HAP-1 (cell line): Measurements from ENCODE around the gene TTC17.
"Not testable (repeated sequence)": the region's sequence is repeated elsewhere in the genome, so short reads cannot be mapped to it uniquely, and the experiment has no call there.

Experiments used
- DNase-seq, 2 experiments: peaks; one replicate each; pipeline ENCODE4 v3.0.0-alpha.2; 2016 to 2020; ENCODE audit warnings: low spot score in 2 of 2
- H3K27me3 ChIP-seq: fragments of 250-450 bp; sonication (Bioruptor Pico); 2 replicates; pipeline ENCODE4 v1.5.1; 2020; ENCODE audit warnings: low read depth, mild to moderate bottlenecking, moderate library complexity
- H3K36me3 ChIP-seq: fragments of 250-450 bp; sonication (Bioruptor Pico); replicated peaks from 2 replicates; pipeline ENCODE4 v1.5.1; 2020; ENCODE audit warnings: mild to moderate bottlenecking
- H3K4me1 ChIP-seq: fragments of 250-450 bp; sonication (Bioruptor Pico); 2 replicates; pipeline ENCODE4 v1.5.1; 2020; ENCODE audit warnings: mild to moderate bottlenecking
- H3K4me3 ChIP-seq: fragments of 250-450 bp; sonication (Bioruptor Pico); 2 replicates; pipeline ENCODE4 v1.5.1; 2020; ENCODE audit warnings: mild to moderate bottlenecking, moderate library complexity
- H3K9me3 ChIP-seq: fragments of 250-450 bp; sonication (Bioruptor Pico); 2 replicates; pipeline ENCODE4 v1.5.1; 2020; ENCODE audit warnings: mild to moderate bottlenecking, moderate library complexity
- in situ Hi-C: fragments of 300-500 bp; cut with MboI; formaldehyde crosslinking; loops from 3 replicates; pipeline ENCODE4 v1.14.3; 2020; ENCODE audit warnings: low sequenced_read_pairs, inconsistent platforms, mixed read lengths

The TTC17 gene, protein sequence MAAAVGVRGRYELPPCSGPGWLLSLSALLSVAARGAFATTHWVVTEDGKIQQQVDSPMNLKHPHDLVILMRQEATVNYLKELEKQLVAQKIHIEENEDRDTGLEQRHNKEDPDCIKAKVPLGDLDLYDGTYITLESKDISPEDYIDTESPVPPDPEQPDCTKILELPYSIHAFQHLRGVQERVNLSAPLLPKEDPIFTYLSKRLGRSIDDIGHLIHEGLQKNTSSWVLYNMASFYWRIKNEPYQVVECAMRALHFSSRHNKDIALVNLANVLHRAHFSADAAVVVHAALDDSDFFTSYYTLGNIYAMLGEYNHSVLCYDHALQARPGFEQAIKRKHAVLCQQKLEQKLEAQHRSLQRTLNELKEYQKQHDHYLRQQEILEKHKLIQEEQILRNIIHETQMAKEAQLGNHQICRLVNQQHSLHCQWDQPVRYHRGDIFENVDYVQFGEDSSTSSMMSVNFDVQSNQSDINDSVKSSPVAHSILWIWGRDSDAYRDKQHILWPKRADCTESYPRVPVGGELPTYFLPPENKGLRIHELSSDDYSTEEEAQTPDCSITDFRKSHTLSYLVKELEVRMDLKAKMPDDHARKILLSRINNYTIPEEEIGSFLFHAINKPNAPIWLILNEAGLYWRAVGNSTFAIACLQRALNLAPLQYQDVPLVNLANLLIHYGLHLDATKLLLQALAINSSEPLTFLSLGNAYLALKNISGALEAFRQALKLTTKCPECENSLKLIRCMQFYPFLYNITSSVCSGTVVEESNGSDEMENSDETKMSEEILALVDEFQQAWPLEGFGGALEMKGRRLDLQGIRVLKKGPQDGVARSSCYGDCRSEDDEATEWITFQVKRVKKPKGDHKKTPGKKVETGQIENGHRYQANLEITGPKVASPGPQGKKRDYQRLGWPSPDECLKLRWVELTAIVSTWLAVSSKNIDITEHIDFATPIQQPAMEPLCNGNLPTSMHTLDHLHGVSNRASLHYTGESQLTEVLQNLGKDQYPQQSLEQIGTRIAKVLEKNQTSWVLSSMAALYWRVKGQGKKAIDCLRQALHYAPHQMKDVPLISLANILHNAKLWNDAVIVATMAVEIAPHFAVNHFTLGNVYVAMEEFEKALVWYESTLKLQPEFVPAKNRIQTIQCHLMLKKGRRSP

DNA sequence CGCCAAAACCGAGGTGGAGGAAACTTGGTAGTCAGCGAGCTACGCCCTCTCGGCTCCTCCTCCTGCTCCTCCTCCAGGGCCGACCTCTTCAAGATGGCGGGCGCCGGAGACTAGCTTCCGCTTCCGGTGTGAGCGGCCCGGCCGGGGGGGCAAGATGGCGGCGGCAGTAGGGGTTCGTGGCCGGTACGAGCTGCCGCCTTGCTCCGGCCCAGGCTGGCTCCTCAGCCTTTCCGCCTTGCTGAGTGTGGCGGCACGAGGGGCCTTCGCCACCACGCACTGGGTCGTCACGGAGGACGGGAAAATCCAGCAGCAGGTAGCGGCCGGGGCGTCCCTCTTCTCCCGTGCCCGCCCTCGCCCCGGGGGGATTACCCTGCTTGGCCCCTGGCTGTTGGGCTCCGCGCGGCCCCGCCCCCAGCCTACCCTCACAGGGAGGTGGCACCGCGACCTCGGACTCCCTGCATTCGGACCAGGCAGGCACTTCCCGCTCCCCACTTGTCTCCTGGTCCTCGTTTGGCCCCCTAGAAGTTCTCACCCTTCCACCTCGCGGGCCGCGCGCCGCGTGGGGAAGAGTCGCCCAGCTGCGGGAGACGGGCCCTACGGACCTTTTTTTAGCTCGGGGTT is at the start of gene TTC17:
Gene TTC17, plus strand, starts transcription at position 120 of the 621 bp plus-strand sequence. Its CDS starts 35 bp downstream, at position 155.
- in situ Hi-C loops: no loop called here
- Histone ChIP-seq H3K27me3 (no peaks in the 10 kb centered on the region), H3K4me1 (peaks cover 11% of the 10 kb centered on the region), H3K36me3 (no peaks in the 10 kb centered on the region), H3K4me3 (peak within 1 kb of the TSS; percentile 99), H3K9me3 (no peaks in the 10 kb centered on the region)
- peak; percentile 91 to 96 for DNase-seq

DNA sequence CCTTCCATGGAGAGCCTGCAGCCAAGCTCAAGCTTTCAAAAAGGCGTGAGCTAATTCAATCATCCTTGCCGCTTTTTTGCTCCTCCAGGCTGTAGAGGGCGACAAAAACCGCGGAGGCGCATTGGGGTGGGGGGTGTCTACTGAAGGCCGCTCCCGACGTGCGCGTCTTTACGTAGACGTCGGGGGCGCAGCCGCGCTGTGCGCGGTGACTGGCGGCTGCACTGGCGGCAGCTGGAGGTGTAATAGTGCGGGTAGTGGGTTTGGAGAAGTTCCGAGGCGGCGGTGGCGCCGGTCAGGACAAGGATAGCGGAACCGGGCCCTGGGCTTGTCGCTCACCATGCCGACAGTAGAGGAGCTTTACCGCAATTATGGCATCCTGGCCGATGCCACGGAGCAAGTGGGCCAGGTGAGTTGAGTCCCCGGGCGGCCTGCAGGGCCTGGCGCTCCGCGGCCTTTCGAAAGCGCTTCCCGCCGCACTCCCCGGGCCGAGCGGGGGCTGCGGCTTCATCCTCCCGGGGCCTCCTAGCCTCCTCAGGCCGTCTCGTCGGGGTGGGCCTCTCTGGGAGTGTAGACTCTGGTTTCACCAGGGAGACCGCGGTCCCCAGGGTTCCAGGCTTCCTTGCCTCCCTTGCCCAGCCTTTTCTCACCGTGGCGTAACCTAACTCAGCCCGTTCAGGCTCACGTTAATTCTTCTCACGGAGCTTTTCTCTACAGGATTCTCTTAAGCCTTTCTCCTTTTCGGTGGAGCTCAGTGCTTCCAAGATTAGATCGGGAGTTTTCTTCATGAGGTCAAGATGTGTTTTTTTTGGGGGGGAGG is 46.7 kb upstream of the TTC17 start, which contains the start of gene API5:
Gene API5, plus strand, starts transcription at position 206 of the 817 bp plus-strand sequence. Its CDS starts 132 bp downstream, at position 338.
- Histone ChIP-seq H3K9me3 (no peaks in the 10 kb centered on the region), H3K27me3 (no peaks in the 10 kb centered on the region), H3K4me1 (peaks cover 13% of the 10 kb centered on the region), H3K36me3 (no peaks in the 10 kb centered on the region), H3K4me3 (peak within 1 kb of the TSS; percentile 90)
- DNase-seq: peak; percentile 95 to 96
- in situ Hi-C loops: no loop called here

DNA sequence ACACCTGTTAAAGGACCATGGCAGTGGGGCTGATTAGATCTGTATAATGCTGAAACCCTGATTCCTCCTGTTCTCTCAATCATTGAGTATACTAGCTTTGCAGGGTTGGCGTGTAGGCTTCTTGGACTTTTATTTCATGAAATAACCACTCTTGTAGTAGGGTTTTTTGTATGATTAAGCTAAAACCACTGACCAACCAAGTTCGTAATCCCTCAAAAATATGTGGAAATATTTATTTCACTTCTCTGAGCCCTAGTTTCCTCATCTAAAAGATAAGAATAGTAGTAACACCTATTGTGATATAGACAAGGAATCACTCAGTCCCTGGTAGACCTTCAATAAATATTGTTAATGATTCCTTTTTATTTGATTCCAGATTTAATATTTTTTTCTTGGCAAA is 42.8 kb upstream of the TTC17 start:
- peaks cover 14% of the 10 kb centered on the region for H3K36me3 ChIP-seq
- H3K4me1 ChIP-seq: peaks cover 13% of the 10 kb centered on the region
- H3K9me3 ChIP-seq: no peaks in the 10 kb centered on the region
- no peaks in the 10 kb centered on the region for H3K27me3 ChIP-seq
- no peak overlapping the region for H3K4me3 ChIP-seq
- DNase-seq: no peak
- in situ Hi-C loops: no loop called here

DNA sequence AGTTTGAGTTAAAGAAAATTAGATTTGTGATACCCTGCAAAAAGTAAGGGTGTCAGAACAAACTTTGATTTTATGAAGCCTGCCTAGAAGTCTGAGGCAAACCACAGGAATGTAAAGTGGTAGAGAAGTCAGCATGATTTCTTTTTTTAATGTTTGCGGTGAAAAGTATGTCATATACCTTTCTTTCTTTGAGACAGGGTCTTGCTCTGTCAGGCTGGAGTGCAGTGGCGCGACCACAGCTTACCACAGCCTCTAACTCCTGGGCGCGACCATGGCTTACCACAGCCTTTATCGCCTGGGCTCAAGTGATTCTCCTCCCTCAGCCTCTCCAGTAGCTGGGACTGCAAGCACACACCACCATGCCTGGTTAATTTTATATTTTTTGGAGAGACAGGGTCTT is 42.3 kb upstream of the TTC17 start:
- in situ Hi-C loops: no loop called here
- no peak for DNase-seq
- no peak overlapping the region for H3K4me3 ChIP-seq
- H3K27me3 ChIP-seq: no peaks in the 10 kb centered on the region
- peaks cover 19% of the 10 kb centered on the region for H3K36me3 ChIP-seq
- H3K9me3 ChIP-seq: no peaks in the 10 kb centered on the region
- H3K4me1 ChIP-seq: peaks cover 11% of the 10 kb centered on the region

DNA sequence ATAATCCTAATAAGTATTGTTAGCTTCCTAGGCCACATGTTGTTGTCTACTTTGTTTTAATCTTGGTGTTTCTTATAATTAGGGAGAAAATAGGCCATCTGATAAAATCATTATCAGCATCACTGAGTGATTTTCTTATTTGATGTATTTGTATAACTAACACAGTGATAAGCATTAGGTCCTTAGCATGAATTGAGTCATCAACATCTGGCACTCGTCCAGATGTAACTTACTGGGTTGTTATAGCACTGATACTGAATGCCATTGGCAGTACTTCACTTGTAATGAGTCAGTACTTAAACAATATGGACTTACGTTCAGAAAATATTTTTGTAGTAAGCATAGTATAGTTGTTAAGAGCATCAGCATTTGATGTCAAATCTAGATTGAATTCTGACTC is 30.7 kb upstream of the TTC17 start:
- peaks cover 96% of the 10 kb centered on the region for H3K36me3 ChIP-seq
- no peaks in the 10 kb centered on the region for H3K4me1 ChIP-seq
- H3K4me3 ChIP-seq: no peak overlapping the region
- no peak for DNase-seq
- H3K9me3 ChIP-seq: no peaks in the 10 kb centered on the region
- no peaks in the 10 kb centered on the region for H3K27me3 ChIP-seq
- in situ Hi-C loops: no loop called here

DNA sequence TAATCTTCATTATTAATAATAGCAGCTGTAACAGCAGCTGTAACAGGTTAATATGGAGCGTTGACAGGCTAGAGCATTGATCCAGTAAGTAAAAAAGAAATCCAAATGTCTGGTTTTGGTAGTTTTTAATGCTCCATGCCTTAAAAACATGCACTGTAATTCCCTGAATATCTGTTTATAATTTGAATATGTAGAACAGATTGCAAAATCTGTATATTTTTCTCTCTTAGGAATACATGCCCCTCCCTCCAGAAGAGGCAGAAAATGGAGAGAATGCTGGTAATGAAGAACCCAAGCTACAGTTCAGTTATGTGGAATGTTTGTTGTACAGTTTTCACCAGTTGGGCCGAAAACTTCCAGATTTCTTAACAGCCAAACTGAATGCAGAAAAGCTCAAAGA is 30.2 kb upstream of the TTC17 start:
- Histone ChIP-seq H3K4me1 (no peaks in the 10 kb centered on the region), H3K27me3 (no peaks in the 10 kb centered on the region), H3K4me3 (no peak overlapping the region), H3K9me3 (no peaks in the 10 kb centered on the region), H3K36me3 (peaks cover 96% of the 10 kb centered on the region)
- in situ Hi-C loops: no loop called here
- no peak for DNase-seq

DNA sequence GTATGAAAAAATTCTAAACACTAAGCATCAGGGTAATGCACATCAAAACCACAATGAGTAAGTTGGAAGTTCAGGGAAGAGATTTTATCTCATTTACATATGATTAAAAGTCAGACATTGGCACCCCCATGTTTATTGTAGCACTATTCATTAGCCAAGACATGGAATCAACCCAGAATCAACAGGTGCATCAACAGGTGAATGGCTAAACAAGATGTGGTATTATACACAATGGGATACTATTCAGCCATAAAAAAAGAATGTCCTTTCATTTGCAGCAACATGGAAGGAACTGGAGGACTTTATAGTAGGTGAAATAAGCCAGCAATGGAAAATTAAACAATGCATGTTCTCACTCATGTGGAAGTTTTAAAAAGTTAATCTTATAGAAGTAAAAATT is 17.6 kb upstream of the TTC17 start:
- DNase-seq: no peak
- in situ Hi-C loops: no loop called here
- H3K36me3 ChIP-seq: peaks cover 37% of the 10 kb centered on the region
- H3K4me1 ChIP-seq: no peaks in the 10 kb centered on the region
- no peaks in the 10 kb centered on the region for H3K9me3 ChIP-seq
- H3K27me3 ChIP-seq: no peaks in the 10 kb centered on the region
- H3K4me3 ChIP-seq: no peak overlapping the region

DNA sequence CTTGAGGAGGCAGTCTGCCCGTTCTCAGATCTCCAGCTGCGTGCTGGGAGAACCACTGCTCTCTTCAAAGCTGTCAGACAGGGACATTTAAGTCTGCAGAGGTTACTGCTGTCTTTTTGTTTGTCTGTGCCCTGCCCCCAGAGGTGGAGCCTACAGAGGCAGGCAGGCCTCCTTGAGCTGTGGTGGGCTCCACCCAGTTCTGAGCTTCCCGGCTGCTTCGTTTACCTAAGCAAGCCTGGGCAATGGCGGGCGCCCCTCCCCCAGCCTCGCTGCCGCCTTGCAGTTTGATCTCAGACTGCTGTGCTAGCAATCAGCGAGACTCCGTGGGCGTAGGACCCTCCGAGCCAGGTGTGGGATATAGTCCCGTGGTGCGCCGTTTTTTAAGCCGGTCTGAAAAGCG is 7.3 kb upstream of the TTC17 start:
- in situ Hi-C loops, H3K4me3 ChIP-seq, H3K36me3 ChIP-seq, H3K4me1 ChIP-seq, DNase-seq, H3K27me3 ChIP-seq, H3K9me3 ChIP-seq: not testable (repeated sequence)

DNA sequence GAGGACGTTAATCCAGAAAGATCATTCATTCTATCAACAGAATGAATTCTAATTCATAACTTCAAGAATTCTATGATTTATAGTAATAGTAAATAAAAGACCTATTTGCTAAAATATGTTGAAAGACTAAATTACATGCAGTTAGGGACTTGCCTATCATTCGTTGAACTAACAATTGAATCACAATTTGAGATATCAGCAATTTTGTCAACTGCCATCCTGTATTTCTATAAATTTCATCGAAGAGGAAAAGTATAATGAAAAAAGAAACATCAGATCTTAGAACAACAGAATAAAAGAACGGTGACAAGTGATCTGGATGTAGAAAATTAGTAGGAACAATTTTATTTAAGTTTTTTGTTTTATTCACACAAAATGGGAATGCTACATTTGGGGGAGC is 4.4 kb upstream of the TTC17 start:
- Histone ChIP-seq H3K9me3 (no peaks in the 10 kb centered on the region), H3K4me1 (peaks cover 7% of the 10 kb centered on the region), H3K36me3 (no peaks in the 10 kb centered on the region), H3K27me3 (no peaks in the 10 kb centered on the region), H3K4me3 (no peak overlapping the region)
- in situ Hi-C loops: no loop called here
- DNase-seq: no peak

DNA sequence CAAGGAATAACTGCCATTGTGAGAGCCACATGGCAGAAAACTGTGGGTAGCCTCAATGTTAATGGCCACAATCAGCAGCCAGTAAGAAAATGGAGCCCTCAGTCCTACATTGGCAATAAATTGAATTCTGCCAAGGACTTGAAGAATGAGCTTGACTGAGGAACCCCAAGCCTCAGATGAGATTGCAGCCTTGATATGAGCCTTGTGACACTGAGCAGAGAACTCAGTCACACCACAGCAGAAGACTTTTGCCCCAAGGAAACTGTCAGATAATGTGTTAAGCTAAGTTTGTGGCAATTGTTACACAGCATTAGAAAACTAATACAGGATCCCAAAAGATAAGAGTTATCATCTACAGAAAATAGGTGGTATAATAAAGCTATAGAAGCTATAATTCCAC is 2.4 kb upstream of the TTC17 start:
- Histone ChIP-seq H3K9me3 (no peaks in the 10 kb centered on the region), H3K27me3 (no peaks in the 10 kb centered on the region), H3K36me3 (no peaks in the 10 kb centered on the region), H3K4me3 (no peak overlapping the region), H3K4me1 (peaks cover 11% of the 10 kb centered on the region)
- DNase-seq: no peak
- in situ Hi-C loops: no loop called here

DNA sequence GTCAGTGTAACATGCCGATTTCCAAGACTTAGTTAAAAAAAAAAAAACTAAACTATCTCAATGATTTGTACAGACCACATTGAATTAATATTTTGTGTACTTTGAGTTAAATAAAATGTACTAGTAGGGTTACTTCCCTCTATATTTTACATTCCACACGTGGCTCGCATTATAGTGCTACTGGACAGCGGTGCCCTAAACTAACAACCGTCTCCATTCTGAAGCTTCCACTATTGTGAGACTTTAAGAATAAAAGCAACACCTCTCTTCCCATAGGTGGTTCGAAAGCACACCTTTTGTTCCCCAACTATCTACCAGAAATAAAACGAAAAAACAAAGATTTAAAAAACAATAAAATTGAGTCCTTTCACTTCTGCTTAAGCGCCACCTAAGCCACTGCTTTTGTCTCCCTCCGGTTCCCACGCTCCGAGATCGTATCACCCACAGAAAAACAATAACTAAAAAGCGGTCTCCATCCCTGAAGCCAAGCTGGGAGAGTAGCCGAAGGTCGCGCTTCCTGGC is 380 bp upstream of the TTC17 start:
- H3K4me1 ChIP-seq: peaks cover 11% of the 10 kb centered on the region
- no peak for DNase-seq
- in situ Hi-C loops: no loop called here
- H3K27me3 ChIP-seq: no peaks in the 10 kb centered on the region
- H3K4me3 ChIP-seq: peak overlapping the region; percentile 99
- no peaks in the 10 kb centered on the region for H3K36me3 ChIP-seq
- no peaks in the 10 kb centered on the region for H3K9me3 ChIP-seq

DNA sequence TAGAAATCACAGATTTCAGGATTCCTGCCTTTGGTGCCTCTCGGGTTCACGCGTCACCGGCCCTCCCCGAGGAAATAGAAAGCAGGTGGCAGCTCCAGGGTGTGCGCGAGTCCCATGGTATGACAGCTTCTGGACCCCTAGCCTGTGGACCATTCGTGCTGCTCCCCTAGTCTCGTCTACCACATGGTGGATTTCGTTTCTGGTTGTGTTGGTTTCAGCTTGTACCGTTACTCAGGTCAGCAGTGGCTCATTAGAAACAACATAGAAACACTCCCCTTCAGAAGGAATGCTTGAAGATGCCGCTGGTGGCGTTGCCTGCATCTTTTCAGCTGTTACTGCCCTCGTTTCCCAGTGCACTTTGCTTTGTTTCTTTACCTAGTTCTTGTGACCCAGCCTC is 700 bp downstream of the TTC17 start:
- Histone ChIP-seq H3K4me3 (peak overlapping the region; percentile 99), H3K9me3 (no peaks in the 10 kb centered on the region), H3K27me3 (no peaks in the 10 kb centered on the region), H3K36me3 (no peaks in the 10 kb centered on the region), H3K4me1 (peaks cover 11% of the 10 kb centered on the region)
- in situ Hi-C loops: no loop called here
- DNase-seq: peak; percentile 29 to 47
